Measurements from ENCODE around the gene TMEM179B. TPM values are rescaled to one million over a fixed set of nuclear protein-coding genes. Genes with fewer than 3 reads are reported as not detected.
"Not testable (repeated sequence)": the region's sequence is repeated elsewhere in the genome, so short reads cannot be mapped to it uniquely, and the experiment has no call there.

Gene TMEM179B
- polyA plus RNA-seq, 6 donors from 2014 or later = 145 to 275 (median 160) TPM

GRCh38 chr11:62828130-62828529 is 40.9 kb downstream of the TMEM179B start:
- not testable (repeated sequence) for H3K4me3 Mint-ChIP-seq

GRCh38 chr11:62830904-62831519 is 43.8 kb downstream of the TMEM179B start:
- Mint-ChIP-seq H3K4me1 (peaks cover 35 to 52% (median 51%) of the 10 kb centered on the region in 3 donors), H3K27ac (peak overlapping the region; percentile 97 to 100 (median 99)), H3K36me3 (peaks cover 6 to 15% of the 10 kb centered on the region in 2 donors), H3K4me3 (peak overlapping the region; percentile 90 to 100 (median 98)), H3K27me3 (no peaks in the 10 kb centered on the region), H3K9me3 (no peaks in the 10 kb centered on the region)
- ATAC-seq (ENCODE audit: low read depth in 2 of 2) = peak in 1 of 2 donors; percentile 0
- DNase-seq = no peak

More at GRCh38 chr11:62828130-62828529, 40.9 kb downstream of the TMEM179B start:
- H3K27ac Mint-ChIP-seq; DNase-seq; ATAC-seq (ENCODE audit: low read depth in 2 of 2); H3K9me3 Mint-ChIP-seq; H3K27me3 Mint-ChIP-seq: not testable (repeated sequence)
- peaks cover 24 to 45% (median 42%) of the 10 kb centered on the region in 3 donors for H3K4me1 Mint-ChIP-seq
- H3K36me3 Mint-ChIP-seq = peaks cover 3 to 11% of the 10 kb centered on the region in 2 donors

- ATAC-seq (ENCODE audit: low read depth in 2 of 2) (peak; percentile 82 to 85), DNase-seq (peak; percentile 100)
- Mint-ChIP-seq H3K27me3 (no peaks in the 10 kb centered on the region), H3K36me3 (peaks cover 6 to 15% of the 10 kb centered on the region in 2 donors), H3K4me1 (peaks cover 39 to 55% (median 52%) of the 10 kb centered on the region in 3 donors), H3K9me3 (no peaks in the 10 kb centered on the region), H3K4me3 (peak within 1 kb of the TSS; percentile 90 to 100 (median 98)), H3K27ac (peak within 1 kb of the TSS; percentile 97 to 100 (median 99))
Measured at GRCh38 chr11:62831520-62832335, 44.5 kb downstream of the TMEM179B start, which contains the start of gene STX5. Gene STX5, minus strand, starts transcription at chr11:62832051. Its CDS starts 808 bp downstream, at chr11:62831243.

GRCh38 chr11:62832336-62833234 is 45.4 kb downstream of the TMEM179B start, which contains the start of gene TEX54:
Gene TEX54, minus strand, starts transcription at chr11:62832841.
- H3K4me1 Mint-ChIP-seq = peaks cover 38 to 55% (median 47%) of the 10 kb centered on the region in 3 donors
- no peaks in the 10 kb centered on the region for H3K9me3 Mint-ChIP-seq
- peaks cover 9 to 11% of the 10 kb centered on the region in 2 donors for H3K36me3 Mint-ChIP-seq
- ATAC-seq (ENCODE audit: low read depth in 2 of 2) (peak; percentile 2 to 3), DNase-seq (no peak)
- H3K27ac Mint-ChIP-seq = peak within 1 kb of the TSS; percentile 97 to 100 (median 99)
- no peaks in the 10 kb centered on the region for H3K27me3 Mint-ChIP-seq
- H3K4me3 Mint-ChIP-seq = peak within 1 kb of the TSS; percentile 90 to 100 (median 98)

GRCh38 chr11:62835336-62835735 is 48.1 kb downstream of the TMEM179B start:
- no peak for ATAC-seq (ENCODE audit: low read depth in 2 of 2)
- Mint-ChIP-seq H3K27me3 (no peaks in the 10 kb centered on the region), H3K4me3 (peak overlapping the region in 1 of 8 donors; percentile 90), H3K4me1 (peaks cover 40 to 49% (median 43%) of the 10 kb centered on the region in 3 donors), H3K36me3 (peaks cover 10 to 21% of the 10 kb centered on the region in 2 donors), H3K9me3 (peaks cover 0 to 3% (median 0%) of the 10 kb centered on the region in 7 donors), H3K27ac (peak overlapping the region in 1 of 6 donors; percentile 57)
- no peak for DNase-seq

GRCh38 chr11:62839050-62839945 is 52.1 kb downstream of the TMEM179B start, which contains the start of gene WDR74:
Gene WDR74, minus strand, starts transcription at chr11:62839590. Its CDS starts 20 bp downstream, at chr11:62839570.
- H3K9me3 Mint-ChIP-seq = peaks cover 0 to 3% (median 0%) of the 10 kb centered on the region in 7 donors
- H3K4me3 Mint-ChIP-seq = no peak within 1 kb of the TSS
- H3K4me1 Mint-ChIP-seq = peaks cover 17 to 26% (median 25%) of the 10 kb centered on the region in 3 donors
- H3K27ac Mint-ChIP-seq = peak within 1 kb of the TSS in 2 of 6 donors; percentile 37 to 42
- H3K27me3 Mint-ChIP-seq = no peaks in the 10 kb centered on the region
- DNase-seq (peak; percentile 90), ATAC-seq (ENCODE audit: low read depth in 2 of 2) (peak; percentile 46 to 50)
- peaks cover 10 to 21% of the 10 kb centered on the region in 2 donors for H3K36me3 Mint-ChIP-seq

Other genes starting within 250 kb of the TMEM179B start
- 10 to 100 TPM in 5 of 6 donors, 1 to 10 TPM in 1; 2.0 to 45.3 (median 15.9) TPM for gene AHNAK, start 240.6 kb upstream of the TMEM179B start, polyA plus RNA-seq (ENCODE audit: low read depth in 6 of 6)
- gene EEF1G, start 213.5 kb upstream of the TMEM179B start, polyA plus RNA-seq (ENCODE audit: low read depth in 6 of 6) = 1,000 to 10,000 TPM; 1,313 to 1,862 (median 1,450) TPM
- gene TUT1, start 195.9 kb upstream of the TMEM179B start, polyA plus RNA-seq (ENCODE audit: low read depth in 6 of 6) = 10 to 100 TPM; 12.7 to 20.8 (median 16.2) TPM
- 10 to 100 TPM in 5 of 6 donors, 1 to 10 TPM in 1; 3.4 to 27.5 (median 17.8) TPM for gene MTA2, start 185.5 kb upstream of the TMEM179B start, polyA plus RNA-seq (ENCODE audit: low read depth in 6 of 6)
- 10 to 100 TPM in 5 of 6 donors, 1 to 10 TPM in 1; 9.7 to 15.5 (median 12.5) TPM for gene EML3, start 174.6 kb upstream of the TMEM179B start, polyA plus RNA-seq (ENCODE audit: low read depth in 6 of 6)
- gene ROM1, start 174.1 kb upstream of the TMEM179B start, polyA plus RNA-seq (ENCODE audit: low read depth in 6 of 6) = 1 to 10 TPM in 1 of 6 donors, under 1 TPM in 4, not detected in 1; 0.55 to 1.6 (median 0.66) TPM
- gene B3GAT3, start 165.4 kb upstream of the TMEM179B start, polyA plus RNA-seq (ENCODE audit: low read depth in 6 of 6) = 10 to 100 TPM; 26.1 to 43.9 (median 30.8) TPM
- 100 to 1,000 TPM; 140 to 158 (median 149) TPM for gene GANAB, start 140.8 kb upstream of the TMEM179B start, polyA plus RNA-seq (ENCODE audit: low read depth in 6 of 6)
- gene INTS5, start 134.1 kb upstream of the TMEM179B start, polyA plus RNA-seq (ENCODE audit: low read depth in 6 of 6) = 10 to 100 TPM; 18.3 to 40.1 (median 28.7) TPM
- 10 to 100 TPM; 37.9 to 89.1 (median 77.2) TPM for gene C11orf98, start 122.2 kb upstream of the TMEM179B start, polyA plus RNA-seq (ENCODE audit: low read depth in 6 of 6)
- gene CSKMT, start 122.1 kb upstream of the TMEM179B start, polyA plus RNA-seq (ENCODE audit: low read depth in 6 of 6) = 1 to 10 TPM; 2.1 to 8.4 (median 4.8) TPM
- 10 to 100 TPM in 5 of 6 donors, 1 to 10 TPM in 1; 7.7 to 11.4 (median 10.4) TPM for gene UQCC3, start 115.7 kb upstream of the TMEM179B start, polyA plus RNA-seq (ENCODE audit: low read depth in 6 of 6)
- gene LBHD1, start 115.1 kb upstream of the TMEM179B start, polyA plus RNA-seq (ENCODE audit: low read depth in 6 of 6) = 10 to 100 TPM in 1 of 6 donors, 1 to 10 TPM in 5; 3.5 to 12.4 (median 5.1) TPM
- 100 to 1,000 TPM; 150 to 226 (median 216) TPM for gene UBXN1, start 108.3 kb upstream of the TMEM179B start, polyA plus RNA-seq (ENCODE audit: low read depth in 6 of 6)
- gene LRRN4CL, start 97.9 kb upstream of the TMEM179B start, polyA plus RNA-seq (ENCODE audit: low read depth in 6 of 6) = not detected
- gene BSCL2, start 80.0 kb upstream of the TMEM179B start, polyA plus RNA-seq (ENCODE audit: low read depth in 6 of 6) = 10 to 100 TPM; 49.6 to 98.5 (median 57.6) TPM
- 10 to 100 TPM in 4 of 6 donors, 1 to 10 TPM in 2; 5.3 to 21.2 (median 16.9) TPM for gene GNG3, start 79.7 kb upstream of the TMEM179B start, polyA plus RNA-seq (ENCODE audit: low read depth in 6 of 6)
- gene HNRNPUL2, start 59.9 kb upstream of the TMEM179B start, polyA plus RNA-seq (ENCODE audit: low read depth in 6 of 6) = 1 to 10 TPM in 4 of 6 donors, under 1 TPM in 2; 0.61 to 2.9 (median 1.1) TPM
- 10 to 100 TPM; 12.1 to 45.9 (median 21.6) TPM for gene TTC9C, start 58.9 kb upstream of the TMEM179B start, polyA plus RNA-seq (ENCODE audit: low read depth in 6 of 6)
- gene ZBTB3, start 33.2 kb upstream of the TMEM179B start, polyA plus RNA-seq (ENCODE audit: low read depth in 6 of 6) = 10 to 100 TPM in 1 of 6 donors, 1 to 10 TPM in 5; 3.7 to 12.9 (median 6.4) TPM
- 100 to 1,000 TPM; 249 to 395 (median 290) TPM for gene POLR2G, start 25.8 kb upstream of the TMEM179B start, polyA plus RNA-seq (ENCODE audit: low read depth in 6 of 6)
- gene TAF6L, start 16.0 kb upstream of the TMEM179B start, polyA plus RNA-seq (ENCODE audit: low read depth in 6 of 6) = 10 to 100 TPM in 2 of 6 donors, 1 to 10 TPM in 4; 8.3 to 14.3 (median 9.5) TPM
- gene TMEM223, start 4.6 kb downstream of the TMEM179B start, polyA plus RNA-seq (ENCODE audit: low read depth in 6 of 6) = 10 to 100 TPM; 28.9 to 52.5 (median 45.3) TPM
- 100 to 1,000 TPM in 2 of 6 donors, 10 to 100 TPM in 4; 60.9 to 121 (median 90.6) TPM for gene NXF1, start 18.0 kb downstream of the TMEM179B start, polyA plus RNA-seq (ENCODE audit: low read depth in 6 of 6)
- 10 to 100 TPM; 46.4 to 64.2 (median 51.5) TPM for gene STX5, start 44.6 kb downstream of the TMEM179B start, polyA plus RNA-seq (ENCODE audit: low read depth in 6 of 6)
- gene TEX54, start 45.4 kb downstream of the TMEM179B start, polyA plus RNA-seq (ENCODE audit: low read depth in 6 of 6) = 1 to 10 TPM in 5 of 6 donors, not detected in 1; 2.3 to 7.0 (median 3.7) TPM
- 10 to 100 TPM; 42.0 to 77.0 (median 54.6) TPM for gene WDR74, start 52.2 kb downstream of the TMEM179B start, polyA plus RNA-seq (ENCODE audit: low read depth in 6 of 6)
- 100 to 1,000 TPM in 2 of 6 donors, 10 to 100 TPM in 4; 63.1 to 135 (median 81.1) TPM for gene SLC3A2, start 93.5 kb downstream of the TMEM179B start, polyA plus RNA-seq (ENCODE audit: low read depth in 6 of 6)
- not detected for gene CHRM1, start 134.0 kb downstream of the TMEM179B start, polyA plus RNA-seq (ENCODE audit: low read depth in 6 of 6)
- gene SLC22A6, start 197.6 kb downstream of the TMEM179B start, polyA plus RNA-seq (ENCODE audit: low read depth in 6 of 6) = not detected
- gene SLC22A8, start 228.4 kb downstream of the TMEM179B start, polyA plus RNA-seq (ENCODE audit: low read depth in 6 of 6) = not detected